Measurements from ENCODE around the gene GNA12. TPM values are rescaled to one million over a fixed set of nuclear protein-coding genes. Genes with fewer than 3 reads are reported as not detected.

Gene GNA12
- total and polyA plus RNA-seq, 4 experiments from 2014 or later, result 4.4 to 16.6 (median 12.6) TPM

GRCh38 chr7:2802504-2803341 is 41.4 kb downstream of the GNA12 start:
- H3K27me3 Mint-ChIP-seq, result no peaks in the 10 kb centered on the region
- H3K27ac Mint-ChIP-seq, result no peak overlapping the region
- ChIA-PET CTCF (ENCODE audit: partially characterized antibody) (no interaction called here), POLR2A (ENCODE audit: partially characterized antibody) (no interaction called here)
- peaks cover 23 to 51% (median 32%) of the 10 kb centered on the region in 4 donors for H3K4me1 Mint-ChIP-seq
- H3K4me1 ChIP-seq (ENCODE audit: insufficient read depth, low read length), result peaks cover 20% of the 10 kb centered on the region
- H3K36me3 ChIP-seq (ENCODE audit: insufficient read depth, low read length), result no peaks in the 10 kb centered on the region
- no peaks in the 10 kb centered on the region for H3K9me3 ChIP-seq (ENCODE audit: control insufficient read depth in 1 of 2, low read length in 2 of 2)
- H3K36me3 Mint-ChIP-seq, result no peaks in the 10 kb centered on the region
- H3K9me3 Mint-ChIP-seq, result no peaks in the 10 kb centered on the region
- H3K27ac ChIP-seq (ENCODE audit: low read depth, low read length), result no peak overlapping the region
- H3K27me3 ChIP-seq (ENCODE audit: insufficient read depth, low read length), result no peaks in the 10 kb centered on the region
- intact Hi-C loops (cut with micrococcal nuclease), result no loop called here
- H3K4me3 ChIP-seq (ENCODE audit: low read length in 2 of 2), result no peak overlapping the region
- DNase-seq, result no peak
- peak overlapping the region in 1 of 8 donors; percentile 6 for H3K4me3 Mint-ChIP-seq

- no peaks in the 10 kb centered on the region for H3K36me3 ChIP-seq (ENCODE audit: insufficient read depth, low read length)
- CTCF ChIA-PET (ENCODE audit: partially characterized antibody), result no interaction called here
These were observed 42.0 kb downstream of the GNA12 start for GRCh38 chr7:2802101-2802500.

GRCh38 chr7:2800931-2801688 is 43.0 kb downstream of the GNA12 start:
- Mint-ChIP-seq H3K27me3 (no peaks in the 10 kb centered on the region), H3K9me3 (no peaks in the 10 kb centered on the region), H3K4me3 (peak overlapping the region in 3 of 8 donors; percentile 5 to 43 (median 32)), H3K4me1 (peaks cover 23 to 55% (median 32%) of the 10 kb centered on the region in 4 donors), H3K36me3 (no peaks in the 10 kb centered on the region), H3K27ac (peak overlapping the region in 4 of 7 donors; percentile 7 to 59 (median 18))
- POLR2A ChIA-PET (ENCODE audit: partially characterized antibody), result no interaction called here
- Histone ChIP-seq H3K36me3 (ENCODE audit: insufficient read depth, low read length) (no peaks in the 10 kb centered on the region), H3K27ac (ENCODE audit: low read depth, low read length) (no peak overlapping the region), H3K4me1 (ENCODE audit: insufficient read depth, low read length) (peaks cover 20% of the 10 kb centered on the region), H3K4me3 (ENCODE audit: low read length in 2 of 2) (no peak overlapping the region), H3K9me3 (ENCODE audit: control insufficient read depth in 1 of 2, low read length in 2 of 2) (no peaks in the 10 kb centered on the region), H3K27me3 (ENCODE audit: insufficient read depth, low read length) (no peaks in the 10 kb centered on the region)
- CTCF ChIA-PET (ENCODE audit: partially characterized antibody), result no interaction called here
- peak in 1 of 5 donors; percentile 4 for DNase-seq
- intact Hi-C loops (cut with micrococcal nuclease), result no loop called here

More at GRCh38 chr7:2802101-2802500, 42.0 kb downstream of the GNA12 start:
- Histone ChIP-seq H3K9me3 (ENCODE audit: control insufficient read depth in 1 of 2, low read length in 2 of 2) (no peaks in the 10 kb centered on the region), H3K4me3 (ENCODE audit: low read length in 2 of 2) (no peak overlapping the region), H3K27me3 (ENCODE audit: insufficient read depth, low read length) (no peaks in the 10 kb centered on the region), H3K27ac (ENCODE audit: low read depth, low read length) (no peak overlapping the region), H3K4me1 (ENCODE audit: insufficient read depth, low read length) (peaks cover 20% of the 10 kb centered on the region)
- H3K4me1 Mint-ChIP-seq, result peaks cover 23 to 51% (median 32%) of the 10 kb centered on the region in 4 donors
- no peak overlapping the region for H3K27ac Mint-ChIP-seq
- intact Hi-C loops (cut with micrococcal nuclease), result no loop called here
- DNase-seq, result no peak
- no peaks in the 10 kb centered on the region for H3K27me3 Mint-ChIP-seq
- peak overlapping the region in 1 of 8 donors; percentile 6 for H3K4me3 Mint-ChIP-seq
- H3K9me3 Mint-ChIP-seq, result no peaks in the 10 kb centered on the region
- POLR2A ChIA-PET (ENCODE audit: partially characterized antibody), result no interaction called here
- no peaks in the 10 kb centered on the region for H3K36me3 Mint-ChIP-seq

GRCh38 chr7:2800220-2800930 is 43.7 kb downstream of the GNA12 start:
- peaks cover 20% of the 10 kb centered on the region for H3K4me1 ChIP-seq (ENCODE audit: insufficient read depth, low read length)
- no peaks in the 10 kb centered on the region for H3K36me3 ChIP-seq (ENCODE audit: insufficient read depth, low read length)
- no peak overlapping the region for H3K4me3 ChIP-seq (ENCODE audit: low read length in 2 of 2)
- H3K27me3 ChIP-seq (ENCODE audit: insufficient read depth, low read length), result no peaks in the 10 kb centered on the region
- H3K27ac ChIP-seq (ENCODE audit: low read depth, low read length), result no peak overlapping the region
- no peak for DNase-seq
- ChIA-PET POLR2A (ENCODE audit: partially characterized antibody) (no interaction called here), CTCF (ENCODE audit: partially characterized antibody) (no interaction called here)
- H3K27me3 Mint-ChIP-seq, result no peaks in the 10 kb centered on the region
- peak overlapping the region in 1 of 7 donors; percentile 61 for H3K27ac Mint-ChIP-seq
- no peaks in the 10 kb centered on the region for H3K36me3 Mint-ChIP-seq
- no peak overlapping the region for H3K4me3 Mint-ChIP-seq
- no peaks in the 10 kb centered on the region for H3K9me3 ChIP-seq (ENCODE audit: control insufficient read depth in 1 of 2, low read length in 2 of 2)
- peaks cover 23 to 55% (median 32%) of the 10 kb centered on the region in 4 donors for H3K4me1 Mint-ChIP-seq
- H3K9me3 Mint-ChIP-seq, result no peaks in the 10 kb centered on the region
- intact Hi-C loops (cut with micrococcal nuclease), result no loop called here

GRCh38 chr7:2799253-2799652 is 44.9 kb downstream of the GNA12 start:
- H3K27me3 Mint-ChIP-seq, result no peaks in the 10 kb centered on the region
- no peaks in the 10 kb centered on the region for H3K27me3 ChIP-seq (ENCODE audit: insufficient read depth, low read length)
- H3K27ac Mint-ChIP-seq, result no peak overlapping the region
- peaks cover 7% of the 10 kb centered on the region in 2 donors for H3K36me3 Mint-ChIP-seq
- peaks cover 20 to 51% (median 31%) of the 10 kb centered on the region in 4 donors for H3K4me1 Mint-ChIP-seq
- POLR2A ChIA-PET (ENCODE audit: partially characterized antibody), result no interaction called here
- intact Hi-C loops (cut with micrococcal nuclease), result no loop called here
- no peak overlapping the region for H3K4me3 ChIP-seq (ENCODE audit: low read length in 2 of 2)
- H3K9me3 ChIP-seq (ENCODE audit: control insufficient read depth in 1 of 2, low read length in 2 of 2), result no peaks in the 10 kb centered on the region
- CTCF ChIA-PET (ENCODE audit: partially characterized antibody), result no interaction called here
- no peak overlapping the region for H3K4me3 Mint-ChIP-seq
- no peak for DNase-seq
- no peaks in the 10 kb centered on the region for H3K9me3 Mint-ChIP-seq
- H3K27ac ChIP-seq (ENCODE audit: low read depth, low read length), result no peak overlapping the region
- no peaks in the 10 kb centered on the region for H3K36me3 ChIP-seq (ENCODE audit: insufficient read depth, low read length)
- peaks cover 20% of the 10 kb centered on the region for H3K4me1 ChIP-seq (ENCODE audit: insufficient read depth, low read length)

GRCh38 chr7:2798669-2799068 is 45.4 kb downstream of the GNA12 start:
- Mint-ChIP-seq H3K9me3 (no peaks in the 10 kb centered on the region), H3K4me3 (no peak overlapping the region), H3K4me1 (peaks cover 19 to 46% (median 28%) of the 10 kb centered on the region in 4 donors), H3K27ac (no peak overlapping the region), H3K36me3 (peaks cover 12% of the 10 kb centered on the region in 2 donors), H3K27me3 (no peaks in the 10 kb centered on the region)
- H3K27ac ChIP-seq (ENCODE audit: low read depth, low read length), result no peak overlapping the region
- H3K9me3 ChIP-seq (ENCODE audit: control insufficient read depth in 1 of 2, low read length in 2 of 2), result no peaks in the 10 kb centered on the region
- H3K36me3 ChIP-seq (ENCODE audit: insufficient read depth, low read length), result no peaks in the 10 kb centered on the region
- H3K4me3 ChIP-seq (ENCODE audit: low read length in 2 of 2), result no peak overlapping the region
- ChIA-PET POLR2A (ENCODE audit: partially characterized antibody) (no interaction called here), CTCF (ENCODE audit: partially characterized antibody) (no interaction called here)
- no peak for DNase-seq
- H3K4me1 ChIP-seq (ENCODE audit: insufficient read depth, low read length), result peaks cover 20% of the 10 kb centered on the region
- no peaks in the 10 kb centered on the region for H3K27me3 ChIP-seq (ENCODE audit: insufficient read depth, low read length)
- intact Hi-C loops (cut with micrococcal nuclease), result no loop called here
